ENCODE measurements around the gene GRID2. TPM values are rescaled to one million over a fixed set of nuclear protein-coding genes. Genes with fewer than 3 reads are reported as not detected.

Gene GRID2
- total and polyA plus RNA-seq, 2 of the 13 experiments (the other 11 are each of a cell fraction or from before 2014, with no cell fraction given): not detected

GRCh38 chr4:92969650-92970379 lies 666.0 kb downstream of the GRID2 start (continued):
- TF ChIP-seq ZHX2 (IDR thresholded peaks at IDR 0.05; ENCODE audit: low read depth) (no peak), ZHX2 (CRISPR knock-in tag; IDR thresholded peaks at IDR 0.05; ENCODE audit: borderline replicate concordance) (no peak), NCOA2 (CRISPR knock-in tag; IDR thresholded peaks at IDR 0.05) (peak; percentile 75), ZBED4 (CRISPR knock-in tag; IDR thresholded peaks at IDR 0.05; ENCODE audit: borderline replicate concordance) (no peak), ZNF350 (CRISPR knock-in tag; IDR thresholded peaks at IDR 0.05; ENCODE audit: borderline replicate concordance, low read depth) (no peak), HOXD1 (CRISPR knock-in tag; IDR thresholded peaks at IDR 0.05) (no peak), ZNF138 (CRISPR knock-in tag; IDR thresholded peaks at IDR 0.05; ENCODE audit: low read depth) (no peak), ZNF724P (CRISPR knock-in tag; IDR thresholded peaks at IDR 0.05; ENCODE audit: borderline replicate concordance) (no peak), ZNF776 (CRISPR knock-in tag; IDR thresholded peaks at IDR 0.05) (no peak), PHF8 (CRISPR knock-in tag; IDR thresholded peaks at IDR 0.05) (no peak), CCDC6 (CRISPR knock-in tag; IDR thresholded peaks at IDR 0.05) (no peak), ZNF446 (CRISPR knock-in tag; IDR thresholded peaks at IDR 0.05) (no peak), KDM5A (IDR thresholded peaks at IDR 0.05; ENCODE audit: borderline replicate concordance, low read length) (no peak), ZFY (CRISPR knock-in tag; IDR thresholded peaks at IDR 0.05) (no peak), PCBP2 (optimal IDR thresholded peaks at IDR 0.05; ENCODE audit: low read depth, low read length, poor library complexity, severe bottlenecking) (no peak), MAFG (CRISPR knock-in tag; IDR thresholded peaks at IDR 0.05) (no peak), MNT (IDR thresholded peaks at IDR 0.05) (no peak), ZNF235 (CRISPR knock-in tag; IDR thresholded peaks at IDR 0.05; ENCODE audit: borderline replicate concordance) (no peak), SMYD3 (CRISPR knock-in tag; IDR thresholded peaks at IDR 0.05) (no peak)

Data from HepG2 (cell line).